HG03520 (cell line): ENCODE data around the gene SOAT2.

Experiments
- ATAC-seq: cut with Tn5 transposase; IDR thresholded peaks from one replicate; pipeline ENCODE4 v1.9.1; 2021; ENCODE audit warnings: mild to moderate bottlenecking, moderate library complexity; ENCODE audit not compliant: unreplicated experiment

SOAT2 gene, protein sequence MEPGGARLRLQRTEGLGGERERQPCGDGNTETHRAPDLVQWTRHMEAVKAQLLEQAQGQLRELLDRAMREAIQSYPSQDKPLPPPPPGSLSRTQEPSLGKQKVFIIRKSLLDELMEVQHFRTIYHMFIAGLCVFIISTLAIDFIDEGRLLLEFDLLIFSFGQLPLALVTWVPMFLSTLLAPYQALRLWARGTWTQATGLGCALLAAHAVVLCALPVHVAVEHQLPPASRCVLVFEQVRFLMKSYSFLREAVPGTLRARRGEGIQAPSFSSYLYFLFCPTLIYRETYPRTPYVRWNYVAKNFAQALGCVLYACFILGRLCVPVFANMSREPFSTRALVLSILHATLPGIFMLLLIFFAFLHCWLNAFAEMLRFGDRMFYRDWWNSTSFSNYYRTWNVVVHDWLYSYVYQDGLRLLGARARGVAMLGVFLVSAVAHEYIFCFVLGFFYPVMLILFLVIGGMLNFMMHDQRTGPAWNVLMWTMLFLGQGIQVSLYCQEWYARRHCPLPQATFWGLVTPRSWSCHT

DNA sequence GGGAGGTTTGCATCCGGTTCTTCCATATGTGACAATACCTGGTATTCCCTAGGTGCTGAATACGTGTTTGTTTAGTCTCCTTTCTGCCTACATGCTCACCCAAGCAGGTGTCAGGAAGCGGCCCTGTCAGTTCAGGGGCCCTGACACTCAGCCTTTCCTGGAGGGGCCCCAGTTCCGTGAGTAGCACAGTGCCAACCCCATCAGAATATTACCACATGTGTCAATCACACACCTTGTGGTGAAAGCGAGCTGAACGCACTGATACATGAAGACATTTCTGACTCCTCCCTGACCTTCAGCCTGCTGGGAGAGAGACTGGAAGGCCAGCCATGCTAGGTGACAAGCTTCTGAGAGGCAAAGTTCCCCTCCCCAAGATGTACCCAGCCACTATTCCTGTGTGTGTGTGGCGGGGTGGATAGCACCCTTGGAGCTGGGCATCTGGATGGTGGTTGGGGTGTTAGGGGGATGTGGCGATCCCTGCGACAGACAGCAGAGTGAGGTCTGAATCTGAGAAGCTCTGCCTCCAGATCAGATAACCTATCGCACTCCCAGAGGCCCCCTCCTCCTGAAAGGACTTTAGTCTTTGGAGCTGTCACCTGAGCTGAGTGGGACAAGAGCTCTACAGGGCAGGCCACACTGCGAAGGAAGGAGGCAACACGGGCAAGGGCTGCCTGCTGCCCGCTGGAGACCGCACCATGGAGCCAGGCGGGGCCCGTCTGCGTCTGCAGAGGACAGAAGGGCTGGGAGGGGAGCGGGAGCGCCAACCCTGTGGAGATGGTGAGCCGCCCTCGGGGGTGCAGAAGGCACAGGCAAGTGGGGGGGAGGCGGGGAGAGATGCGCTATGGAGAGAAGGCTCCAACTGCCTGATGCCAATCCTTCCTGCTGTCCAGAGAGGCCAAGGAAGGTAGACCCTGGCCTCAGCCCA is at the start of gene SOAT2:
TSS of gene SOAT2 (plus strand) at position 604 of the 925 bp plus-strand sequence. CDS start at position 696, 92 bp downstream.
- ATAC-seq = peak; percentile 52

- peak; percentile 91 for ATAC-seq
Measured at GRCh38 chr12:53054112-53054878, 49.0 kb upstream of the SOAT2 start.

- no peak for ATAC-seq
Measured at GRCh38 chr12:53055471-53056266, 47.6 kb upstream of the SOAT2 start.

- ATAC-seq = no peak
Measured at GRCh38 chr12:53056296-53056695, 47.0 kb upstream of the SOAT2 start.

GRCh38 chr12:53056901-53057300 is 46.4 kb upstream of the SOAT2 start:
- no peak for ATAC-seq

DNA sequence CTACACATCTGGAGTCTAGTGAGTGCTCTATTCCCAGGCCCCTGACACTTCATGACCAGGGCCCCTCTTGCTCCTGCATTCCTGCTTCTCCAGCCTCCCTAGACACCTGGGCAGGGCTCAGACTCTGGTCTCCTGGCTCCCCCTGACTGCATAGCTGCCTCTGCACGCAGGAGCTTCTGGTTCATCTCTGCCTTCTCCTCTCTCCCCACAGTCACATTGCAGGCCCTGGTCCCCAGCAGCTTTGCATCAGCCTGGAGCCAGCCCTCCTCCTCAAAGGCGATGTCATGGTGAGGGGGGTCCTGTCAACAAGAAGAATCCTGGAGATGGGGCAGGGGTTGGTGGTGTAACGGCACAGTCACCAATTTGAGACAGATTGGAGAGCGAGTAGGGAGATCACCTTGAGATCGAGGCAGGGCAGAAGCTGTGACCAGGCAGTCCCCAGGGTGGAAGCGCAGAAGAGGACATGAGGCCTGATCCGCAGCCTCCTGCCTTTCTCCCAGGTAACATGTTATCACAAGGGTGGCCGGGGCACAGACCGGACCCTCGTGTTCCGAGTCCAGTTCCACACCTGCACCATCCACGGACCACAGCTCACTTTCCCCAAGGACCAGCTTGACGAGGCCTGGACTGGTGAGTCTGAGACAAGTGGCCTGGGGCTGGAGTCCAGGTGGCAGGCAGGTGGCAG is 45.3 kb upstream of the SOAT2 start:
- ATAC-seq = no peak

- ATAC-seq = no peak
Measured at GRCh38 chr12:53058674-53059433, 44.4 kb upstream of the SOAT2 start.

DNA sequence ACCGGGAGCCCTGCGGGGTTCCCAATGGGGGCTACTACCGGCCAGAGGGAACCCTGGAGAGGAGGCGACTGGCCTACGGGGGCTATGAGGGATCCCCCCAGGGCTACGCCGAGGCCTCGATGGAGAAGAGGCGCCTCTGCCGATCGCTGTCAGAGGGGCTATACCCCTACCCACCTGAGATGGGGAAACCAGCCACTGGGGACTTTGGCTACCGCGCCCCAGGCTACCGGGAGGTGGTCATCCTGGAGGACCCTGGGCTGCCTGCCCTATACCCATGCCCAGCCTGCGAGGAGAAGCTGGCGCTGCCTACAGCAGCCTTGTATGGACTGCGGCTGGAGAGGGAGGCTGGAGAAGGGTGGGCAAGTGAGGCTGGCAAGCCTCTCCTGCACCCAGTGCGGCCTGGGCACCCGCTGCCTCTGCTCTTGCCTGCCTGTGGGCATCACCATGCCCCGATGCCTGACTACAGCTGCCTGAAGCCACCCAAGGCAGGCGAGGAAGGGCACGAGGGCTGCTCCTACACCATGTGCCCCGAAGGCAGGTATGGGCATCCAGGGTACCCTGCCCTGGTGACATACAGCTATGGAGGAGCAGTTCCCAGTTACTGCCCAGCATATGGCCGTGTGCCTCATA is 43.7 kb upstream of the SOAT2 start:
- no peak for ATAC-seq

DNA sequence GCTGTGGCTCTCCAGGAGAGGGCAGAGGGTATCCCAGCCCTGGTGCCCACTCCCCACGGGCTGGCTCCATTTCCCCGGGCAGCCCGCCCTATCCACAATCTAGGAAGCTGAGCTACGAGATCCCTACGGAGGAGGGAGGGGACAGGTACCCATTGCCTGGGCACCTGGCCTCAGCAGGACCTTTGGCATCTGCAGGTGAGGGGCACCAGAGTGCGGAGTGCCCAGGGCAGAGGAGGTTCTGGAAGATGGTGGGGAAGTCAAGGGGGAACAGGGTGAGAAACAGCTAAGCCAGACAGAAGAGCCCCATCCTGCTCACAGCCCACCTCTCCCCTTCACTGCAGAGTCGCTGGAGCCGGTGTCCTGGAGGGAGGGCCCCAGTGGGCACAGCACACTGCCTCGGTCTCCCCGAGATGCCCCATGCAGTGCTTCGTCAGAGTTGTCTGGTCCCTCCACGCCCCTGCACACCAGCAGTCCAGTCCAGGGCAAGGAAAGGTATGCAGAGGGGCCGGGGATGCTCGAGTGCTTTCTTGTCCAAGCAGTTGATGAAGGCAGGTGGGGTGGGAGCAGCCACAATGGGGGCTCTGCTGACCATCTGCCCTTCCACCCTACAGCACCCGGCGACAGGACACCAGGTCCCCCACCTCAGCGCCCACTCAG is 43.1 kb upstream of the SOAT2 start:
- ATAC-seq = no peak

- ATAC-seq = no peak
Measured at GRCh38 chr12:53060721-53061276, 42.5 kb upstream of the SOAT2 start.

GRCh38 chr12:53061404-53062010 is 41.8 kb upstream of the SOAT2 start:
- ATAC-seq = no peak

DNA sequence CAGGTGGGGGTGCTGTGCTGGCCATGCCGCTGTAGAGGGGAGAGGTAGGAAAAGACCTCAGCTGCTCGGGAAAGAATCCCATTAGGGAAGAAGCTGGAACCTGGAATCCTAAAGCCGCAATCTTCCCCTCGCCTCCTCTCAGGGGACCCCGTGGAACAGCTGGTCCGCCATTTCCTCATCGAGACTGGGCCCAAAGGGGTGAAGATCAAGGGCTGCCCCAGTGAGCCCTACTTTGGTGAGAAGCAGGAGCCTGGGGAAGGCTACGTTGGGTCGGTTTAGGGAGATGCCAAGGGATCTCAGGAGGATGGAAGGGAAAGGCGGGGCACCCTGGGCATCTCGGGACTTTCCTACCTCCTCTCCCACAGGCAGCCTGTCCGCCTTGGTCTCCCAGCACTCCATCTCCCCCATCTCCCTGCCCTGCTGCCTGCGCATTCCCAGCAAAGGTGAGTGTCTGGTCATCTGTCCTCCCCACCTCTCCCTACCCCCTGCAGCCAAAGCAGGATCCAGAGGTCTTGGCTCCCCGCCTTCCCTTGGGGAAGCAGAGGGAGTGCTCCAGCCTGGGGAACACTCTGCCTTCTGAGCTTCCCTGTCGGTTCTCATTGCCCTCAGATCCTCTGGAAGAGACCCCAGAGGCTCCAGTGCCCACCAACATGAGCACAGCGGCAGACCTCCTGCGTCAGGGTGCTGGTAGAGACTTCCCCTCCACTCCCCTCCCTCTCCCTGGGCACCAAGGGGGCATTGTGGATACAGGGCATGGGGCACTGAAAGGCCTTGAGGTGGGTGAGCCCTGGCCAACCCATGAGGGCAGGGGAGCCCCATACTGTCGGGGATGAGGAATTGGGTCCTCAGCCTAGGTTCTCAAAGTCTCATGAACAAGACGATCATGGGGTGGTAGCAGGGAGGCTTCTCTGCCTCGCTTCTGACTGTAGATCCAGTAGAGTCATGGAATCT is 41.0 kb upstream of the SOAT2 start:
- ATAC-seq = no peak

DNA sequence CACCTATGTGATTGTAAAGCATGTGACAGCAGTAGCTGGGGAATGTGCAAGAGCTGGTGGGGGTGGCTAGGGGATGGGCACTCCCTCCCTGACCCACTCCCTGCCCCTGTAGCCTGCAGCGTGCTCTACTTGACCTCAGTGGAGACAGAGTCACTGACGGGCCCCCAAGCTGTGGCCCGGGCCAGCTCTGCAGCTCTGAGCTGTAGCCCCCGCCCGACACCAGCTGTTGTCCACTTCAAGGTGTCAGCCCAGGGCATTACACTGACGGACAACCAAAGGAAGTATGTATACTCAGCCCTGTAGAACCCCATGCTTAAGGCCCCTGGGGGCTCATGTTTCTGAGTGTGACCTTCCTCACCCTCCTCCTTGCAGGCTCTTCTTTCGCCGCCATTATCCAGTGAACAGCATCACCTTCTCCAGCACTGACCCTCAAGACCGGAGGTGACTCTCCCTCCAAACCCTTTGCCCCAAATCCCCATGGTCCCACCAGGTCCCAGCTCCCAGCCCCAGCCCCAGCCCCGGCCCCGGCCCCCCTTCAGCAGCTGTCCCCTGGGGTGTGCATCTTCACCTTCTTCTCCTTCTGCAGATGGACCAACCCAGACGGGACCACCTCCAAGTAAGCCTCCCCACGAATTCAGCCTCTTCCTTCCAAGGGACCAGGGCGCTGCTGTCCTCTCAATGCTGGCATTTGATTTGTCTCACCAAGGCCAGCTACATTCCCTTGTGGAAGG is 40.1 kb upstream of the SOAT2 start:
- ATAC-seq = no peak

DNA sequence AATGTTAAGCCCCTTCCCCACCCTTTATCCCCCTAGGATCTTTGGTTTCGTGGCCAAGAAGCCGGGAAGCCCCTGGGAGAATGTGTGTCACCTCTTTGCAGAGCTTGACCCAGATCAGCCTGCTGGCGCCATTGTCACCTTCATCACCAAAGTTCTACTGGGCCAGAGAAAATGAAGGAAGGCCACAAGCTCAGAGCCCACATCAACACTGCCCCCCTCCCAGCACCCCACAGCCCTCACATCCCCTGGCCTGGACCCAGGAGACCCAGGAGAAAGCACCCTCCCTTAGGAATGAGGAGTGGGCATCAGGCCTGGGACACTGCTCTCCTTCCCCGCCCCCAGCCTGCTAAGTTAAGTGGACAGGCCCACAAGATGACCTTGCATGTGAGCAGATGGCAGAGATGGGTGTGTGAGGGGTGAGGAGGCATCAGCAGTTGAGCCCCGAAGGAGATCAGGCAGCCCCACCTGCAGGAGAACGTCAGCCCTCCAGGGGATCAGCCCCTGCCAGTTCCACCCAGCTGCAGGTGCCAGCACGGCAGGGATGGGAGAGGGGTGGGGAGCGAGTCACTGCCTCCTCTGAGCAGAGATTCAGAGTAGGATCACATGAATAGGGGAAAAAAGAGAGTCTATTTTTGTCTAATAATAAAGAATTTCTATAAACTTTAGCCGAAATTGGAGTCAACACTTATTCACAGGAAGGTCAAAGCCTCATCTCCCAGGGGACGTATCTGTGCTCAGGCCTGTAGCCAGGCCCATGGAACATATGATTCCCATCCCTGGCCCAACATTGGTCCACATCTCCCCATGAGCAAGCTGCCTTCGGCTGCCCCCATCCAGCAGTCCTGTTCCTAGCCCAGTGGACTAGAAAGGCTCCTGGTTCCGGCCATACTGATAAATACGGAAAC is 39.3 kb upstream of the SOAT2 start:
- no peak for ATAC-seq
